GM12878 (cell line): ENCODE results near the gene MYT1.

ENCODE experiments used
- BRCA1 ChIP-seq: IDR thresholded peaks from 2 replicates; pipeline ENCODE4 v1.6.1; 2011; ENCODE audit warnings: low read depth, low read length, improper control_type of control experiment
- FOXM1 ChIP-seq: IDR thresholded peaks from 2 replicates; pipeline ENCODE4 v1.6.1; 2012; ENCODE audit warnings: low read depth, mild to moderate bottlenecking, inconsistent platforms, low read length, moderate library complexity
- KDM1A ChIP-seq: fragments of 200-600 bp; sonication (generic); IDR thresholded peaks from 2 replicates; pipeline ENCODE4 v1.6.1; 2016; ENCODE audit warnings: borderline replicate concordance
- MYC ChIP-seq: IDR thresholded peaks from 2 replicates; pipeline ENCODE4 v1.6.1; 2011; ENCODE audit warnings: mild to moderate bottlenecking, low read length, moderate library complexity, inconsistent platforms; ENCODE audit not compliant: insufficient read depth, insufficient replicate concordance, insufficient read length, severe bottlenecking
- NR2C2 ChIP-seq: IDR thresholded peaks from 2 replicates; pipeline ENCODE4 v1.6.1; 2011; ENCODE audit warnings: borderline replicate concordance, low read depth; ENCODE audit not compliant: control insufficient read depth, insufficient read length
- POLR2AphosphoS5 ChIP-seq: IDR thresholded peaks from 2 replicates; pipeline ENCODE4 v1.6.1; 2011; ENCODE audit warnings: mild to moderate bottlenecking, low read length, inconsistent platforms
- TARDBP ChIP-seq: IDR thresholded peaks from 2 replicates; pipeline ENCODE4 v1.6.1; 2016; ENCODE audit warnings: borderline replicate concordance
- YBX1 ChIP-seq: fragments of 450-650 bp; IDR thresholded peaks from 2 replicates; pipeline ENCODE4 v1.6.1; 2016; ENCODE audit warnings: antibody characterized with exemption
- YY1 ChIP-seq: IDR thresholded peaks from 2 replicates; pipeline ENCODE4 v1.6.1; 2011; ENCODE audit warnings: low read depth, mild to moderate bottlenecking, low read length
- ZNF274 ChIP-seq: IDR thresholded peaks from one replicate; pipeline ENCODE4 v1.8.0; 2011; ENCODE audit not compliant: insufficient read length, insufficient read depth
- TF ChIP-seq, protein P1 (sequence below), 3 experiments: IDR thresholded peaks in 2 of 3; conservative IDR thresholded peaks in 1 of 3; 2 replicates each; pipeline ENCODE4 v1.5.1; 2011; ENCODE audit warnings: low read depth in 3 of 3, low read length in 3 of 3, mild to moderate bottlenecking in 3 of 3, control low read depth in 2 of 3, moderate library complexity in 2 of 3, inconsistent platforms in 1 of 3, mixed read lengths in 1 of 3; ENCODE audit not compliant: control insufficient read depth in 2 of 3, insufficient read depth in 1 of 3; ENCODE audit errors: extremely low read depth in 1 of 3
- TF ChIP-seq, protein P2 (sequence below): IDR thresholded peaks from 2 replicates; pipeline ENCODE4 v1.6.1; 2012; ENCODE audit warnings: low read depth, low read length, improper control_type of control experiment
- TF ChIP-seq, protein P3 (sequence below): IDR thresholded peaks from 2 replicates; pipeline ENCODE4 v1.6.1; 2012; ENCODE audit warnings: improper control_type of control experiment, low read depth, low read length; ENCODE audit not compliant: insufficient replicate concordance
- TF ChIP-seq, protein P4 (sequence below): fragments of 450-650 bp; conservative IDR thresholded peaks from 2 replicates; pipeline ENCODE4 v1.6.1; 2017; ENCODE audit warnings: mild to moderate bottlenecking, moderate library complexity

DNA sequence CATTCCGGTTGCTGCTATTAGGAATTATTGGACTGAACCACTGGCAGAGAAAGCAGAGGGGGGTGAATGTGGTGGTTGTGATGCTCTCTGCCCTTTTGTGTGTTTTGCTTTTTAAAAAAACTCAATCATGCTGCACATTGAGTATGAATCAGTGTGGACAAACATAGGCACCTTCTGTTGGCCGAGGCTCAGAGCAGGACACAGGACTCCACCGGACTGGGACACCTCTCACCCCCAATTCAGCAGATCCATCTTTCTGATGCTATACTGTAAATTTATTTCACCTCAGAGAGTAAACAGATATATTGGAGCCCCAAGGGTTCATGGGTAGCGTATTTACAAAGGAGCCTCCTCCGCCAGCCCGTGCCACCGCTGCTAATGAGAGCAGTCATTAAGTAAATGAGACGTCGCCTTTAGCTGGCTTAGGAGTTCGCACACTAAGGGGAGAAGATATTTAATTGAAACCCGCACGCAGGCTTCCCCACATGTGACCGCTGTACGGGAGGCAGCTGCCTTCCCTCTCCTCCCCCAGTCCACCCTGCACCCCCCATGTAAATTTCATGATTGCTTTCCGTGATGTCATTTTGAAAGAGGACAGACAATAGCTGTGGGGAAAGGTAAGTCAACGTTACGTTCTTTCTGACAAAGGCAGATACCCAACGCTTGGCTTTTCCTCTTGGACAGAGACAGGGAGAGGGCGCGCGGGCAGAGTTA lies at the start of gene MYT1:
- TF ChIP-seq, protein P1, sequence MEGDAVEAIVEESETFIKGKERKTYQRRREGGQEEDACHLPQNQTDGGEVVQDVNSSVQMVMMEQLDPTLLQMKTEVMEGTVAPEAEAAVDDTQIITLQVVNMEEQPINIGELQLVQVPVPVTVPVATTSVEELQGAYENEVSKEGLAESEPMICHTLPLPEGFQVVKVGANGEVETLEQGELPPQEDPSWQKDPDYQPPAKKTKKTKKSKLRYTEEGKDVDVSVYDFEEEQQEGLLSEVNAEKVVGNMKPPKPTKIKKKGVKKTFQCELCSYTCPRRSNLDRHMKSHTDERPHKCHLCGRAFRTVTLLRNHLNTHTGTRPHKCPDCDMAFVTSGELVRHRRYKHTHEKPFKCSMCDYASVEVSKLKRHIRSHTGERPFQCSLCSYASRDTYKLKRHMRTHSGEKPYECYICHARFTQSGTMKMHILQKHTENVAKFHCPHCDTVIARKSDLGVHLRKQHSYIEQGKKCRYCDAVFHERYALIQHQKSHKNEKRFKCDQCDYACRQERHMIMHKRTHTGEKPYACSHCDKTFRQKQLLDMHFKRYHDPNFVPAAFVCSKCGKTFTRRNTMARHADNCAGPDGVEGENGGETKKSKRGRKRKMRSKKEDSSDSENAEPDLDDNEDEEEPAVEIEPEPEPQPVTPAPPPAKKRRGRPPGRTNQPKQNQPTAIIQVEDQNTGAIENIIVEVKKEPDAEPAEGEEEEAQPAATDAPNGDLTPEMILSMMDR (IDR thresholded peaks at IDR 0.05 in 2 of 3, conservative IDR thresholded peaks at IDR 0.05 in 1 of 3; ENCODE audit: control insufficient read depth in 2 of 3, extremely low read depth in 1 of 3, insufficient read depth in 1 of 3, low read depth in 3 of 3, low read length in 3 of 3): no peak
- TF ChIP-seq, protein P2, sequence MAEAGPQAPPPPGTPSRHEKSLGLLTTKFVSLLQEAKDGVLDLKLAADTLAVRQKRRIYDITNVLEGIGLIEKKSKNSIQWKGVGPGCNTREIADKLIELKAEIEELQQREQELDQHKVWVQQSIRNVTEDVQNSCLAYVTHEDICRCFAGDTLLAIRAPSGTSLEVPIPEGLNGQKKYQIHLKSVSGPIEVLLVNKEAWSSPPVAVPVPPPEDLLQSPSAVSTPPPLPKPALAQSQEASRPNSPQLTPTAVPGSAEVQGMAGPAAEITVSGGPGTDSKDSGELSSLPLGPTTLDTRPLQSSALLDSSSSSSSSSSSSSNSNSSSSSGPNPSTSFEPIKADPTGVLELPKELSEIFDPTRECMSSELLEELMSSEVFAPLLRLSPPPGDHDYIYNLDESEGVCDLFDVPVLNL: no peak
- no peak for TF ChIP-seq MYC
- TF ChIP-seq YY1: no peak
- TF ChIP-seq, protein P3, sequence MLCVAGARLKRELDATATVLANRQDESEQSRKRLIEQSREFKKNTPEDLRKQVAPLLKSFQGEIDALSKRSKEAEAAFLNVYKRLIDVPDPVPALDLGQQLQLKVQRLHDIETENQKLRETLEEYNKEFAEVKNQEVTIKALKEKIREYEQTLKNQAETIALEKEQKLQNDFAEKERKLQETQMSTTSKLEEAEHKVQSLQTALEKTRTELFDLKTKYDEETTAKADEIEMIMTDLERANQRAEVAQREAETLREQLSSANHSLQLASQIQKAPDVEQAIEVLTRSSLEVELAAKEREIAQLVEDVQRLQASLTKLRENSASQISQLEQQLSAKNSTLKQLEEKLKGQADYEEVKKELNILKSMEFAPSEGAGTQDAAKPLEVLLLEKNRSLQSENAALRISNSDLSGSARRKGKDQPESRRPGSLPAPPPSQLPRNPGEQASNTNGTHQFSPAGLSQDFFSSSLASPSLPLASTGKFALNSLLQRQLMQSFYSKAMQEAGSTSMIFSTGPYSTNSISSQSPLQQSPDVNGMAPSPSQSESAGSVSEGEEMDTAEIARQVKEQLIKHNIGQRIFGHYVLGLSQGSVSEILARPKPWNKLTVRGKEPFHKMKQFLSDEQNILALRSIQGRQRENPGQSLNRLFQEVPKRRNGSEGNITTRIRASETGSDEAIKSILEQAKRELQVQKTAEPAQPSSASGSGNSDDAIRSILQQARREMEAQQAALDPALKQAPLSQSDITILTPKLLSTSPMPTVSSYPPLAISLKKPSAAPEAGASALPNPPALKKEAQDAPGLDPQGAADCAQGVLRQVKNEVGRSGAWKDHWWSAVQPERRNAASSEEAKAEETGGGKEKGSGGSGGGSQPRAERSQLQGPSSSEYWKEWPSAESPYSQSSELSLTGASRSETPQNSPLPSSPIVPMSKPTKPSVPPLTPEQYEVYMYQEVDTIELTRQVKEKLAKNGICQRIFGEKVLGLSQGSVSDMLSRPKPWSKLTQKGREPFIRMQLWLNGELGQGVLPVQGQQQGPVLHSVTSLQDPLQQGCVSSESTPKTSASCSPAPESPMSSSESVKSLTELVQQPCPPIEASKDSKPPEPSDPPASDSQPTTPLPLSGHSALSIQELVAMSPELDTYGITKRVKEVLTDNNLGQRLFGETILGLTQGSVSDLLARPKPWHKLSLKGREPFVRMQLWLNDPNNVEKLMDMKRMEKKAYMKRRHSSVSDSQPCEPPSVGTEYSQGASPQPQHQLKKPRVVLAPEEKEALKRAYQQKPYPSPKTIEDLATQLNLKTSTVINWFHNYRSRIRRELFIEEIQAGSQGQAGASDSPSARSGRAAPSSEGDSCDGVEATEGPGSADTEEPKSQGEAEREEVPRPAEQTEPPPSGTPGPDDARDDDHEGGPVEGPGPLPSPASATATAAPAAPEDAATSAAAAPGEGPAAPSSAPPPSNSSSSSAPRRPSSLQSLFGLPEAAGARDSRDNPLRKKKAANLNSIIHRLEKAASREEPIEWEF: no peak
- TF ChIP-seq NR2C2: no peak
- TF ChIP-seq ZNF274: no peak
- no peak for TF ChIP-seq TARDBP
- no peak for TF ChIP-seq POLR2AphosphoS5
- TF ChIP-seq KDM1A: no peak
- TF ChIP-seq, protein P4, sequence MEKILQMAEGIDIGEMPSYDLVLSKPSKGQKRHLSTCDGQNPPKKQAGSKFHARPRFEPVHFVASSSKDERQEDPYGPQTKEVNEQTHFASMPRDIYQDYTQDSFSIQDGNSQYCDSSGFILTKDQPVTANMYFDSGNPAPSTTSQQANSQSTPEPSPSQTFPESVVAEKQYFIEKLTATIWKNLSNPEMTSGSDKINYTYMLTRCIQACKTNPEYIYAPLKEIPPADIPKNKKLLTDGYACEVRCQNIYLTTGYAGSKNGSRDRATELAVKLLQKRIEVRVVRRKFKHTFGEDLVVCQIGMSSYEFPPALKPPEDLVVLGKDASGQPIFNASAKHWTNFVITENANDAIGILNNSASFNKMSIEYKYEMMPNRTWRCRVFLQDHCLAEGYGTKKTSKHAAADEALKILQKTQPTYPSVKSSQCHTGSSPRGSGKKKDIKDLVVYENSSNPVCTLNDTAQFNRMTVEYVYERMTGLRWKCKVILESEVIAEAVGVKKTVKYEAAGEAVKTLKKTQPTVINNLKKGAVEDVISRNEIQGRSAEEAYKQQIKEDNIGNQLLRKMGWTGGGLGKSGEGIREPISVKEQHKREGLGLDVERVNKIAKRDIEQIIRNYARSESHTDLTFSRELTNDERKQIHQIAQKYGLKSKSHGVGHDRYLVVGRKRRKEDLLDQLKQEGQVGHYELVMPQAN: no peak
- TF ChIP-seq BRCA1: no peak
- TF ChIP-seq YBX1: no peak
- no peak for TF ChIP-seq FOXM1
